ENCODE data around the gene TAS2R38. TPM values are rescaled to one million over a fixed set of nuclear protein-coding genes. Genes with fewer than 3 reads are reported as not detected.

Gene TAS2R38
- total RNA-seq, 1 experiment from 2014 or later: not detected

- no peak for DNase-seq
- POLR2A ChIA-PET: no interaction called here
- no peaks in the 10 kb centered on the region for H3K27me3 Mint-ChIP-seq (ENCODE audit: insufficient read depth, unreplicated experiment)
These were observed 39.4 kb upstream of the TAS2R38 start for GRCh38 chr7:142012825-142013511.

GRCh38 chr7:142010952-142011548 is 37.5 kb upstream of the TAS2R38 start:
- POLR2A ChIA-PET: no interaction called here
- H3K27me3 Mint-ChIP-seq (ENCODE audit: insufficient read depth, unreplicated experiment): no peaks in the 10 kb centered on the region
- intact Hi-C loops (cut with micrococcal nuclease; ENCODE audit: unreplicated experiment): no loop called here
- H3K4me3 Mint-ChIP-seq (ENCODE audit: unreplicated experiment): no peak overlapping the region
- H3K36me3 ChIP-seq (ENCODE audit: control insufficient read depth, insufficient read depth, low read length): no peaks in the 10 kb centered on the region
- H3K4me1 ChIP-seq: peaks cover 27% of the 10 kb centered on the region
- no peak overlapping the region for H3K27ac Mint-ChIP-seq (ENCODE audit: unreplicated experiment)
- no peaks in the 10 kb centered on the region for H3K9me3 Mint-ChIP-seq (ENCODE audit: unreplicated experiment)
- H3K4me3 ChIP-seq (ENCODE audit: low read depth, low read length): no peak overlapping the region
- no TSS peak for BruUV-seq (replicated peaks)
- no peak for DNase-seq
- H3K27me3 ChIP-seq (replicated peaks; ENCODE audit: control insufficient read depth, insufficient read depth, low read length): no peaks in the 10 kb centered on the region
- no peaks in the 10 kb centered on the region for H3K36me3 Mint-ChIP-seq (ENCODE audit: insufficient read depth, unreplicated experiment)
- peaks cover 24% of the 10 kb centered on the region for H3K4me1 Mint-ChIP-seq (ENCODE audit: low read depth, unreplicated experiment)
- no peaks in the 10 kb centered on the region for H3K9me3 ChIP-seq
- TF ChIP-seq CTCF (IDR thresholded peaks at IDR 0.05; ENCODE audit: insufficient read depth in 1 of 2, low read depth in 1 of 2, low read length in 1 of 2, severe bottlenecking in 1 of 2, unreplicated experiment in 1 of 2): no peak
- CTCF ChIA-PET: interaction anchor here (1.6 kb wide), 1 partner anchor 35 kb away, joined by 11 read pairs; no protein-coding TSS in a partner anchor

More at GRCh38 chr7:142012825-142013511, 39.4 kb upstream of the TAS2R38 start:
- Mint-ChIP-seq H3K9me3 (ENCODE audit: unreplicated experiment) (no peaks in the 10 kb centered on the region), H3K36me3 (ENCODE audit: insufficient read depth, unreplicated experiment) (no peaks in the 10 kb centered on the region), H3K4me3 (ENCODE audit: unreplicated experiment) (no peak overlapping the region), H3K27ac (ENCODE audit: unreplicated experiment) (no peak overlapping the region), H3K4me1 (ENCODE audit: low read depth, unreplicated experiment) (peaks cover 11% of the 10 kb centered on the region)
- no peaks in the 10 kb centered on the region for H3K36me3 ChIP-seq (ENCODE audit: control insufficient read depth, insufficient read depth, low read length)
- no peaks in the 10 kb centered on the region for H3K27me3 ChIP-seq (replicated peaks; ENCODE audit: control insufficient read depth, insufficient read depth, low read length)
- H3K9me3 ChIP-seq: no peaks in the 10 kb centered on the region
- BruUV-seq (replicated peaks): no TSS peak
- TF ChIP-seq CTCF (IDR thresholded peaks at IDR 0.05; ENCODE audit: insufficient read depth in 1 of 2, low read depth in 1 of 2, low read length in 1 of 2, severe bottlenecking in 1 of 2, unreplicated experiment in 1 of 2): no peak
- CTCF ChIA-PET: interaction anchor here (0.9 to 2.1 kb wide), 2 partner anchors 37 to 38 kb away, joined by 4 to 15 read pairs; no protein-coding TSS in a partner anchor
- intact Hi-C loops (cut with micrococcal nuclease; ENCODE audit: unreplicated experiment): no loop called here
- no peak overlapping the region for H3K4me3 ChIP-seq (ENCODE audit: low read depth, low read length)
- peaks cover 20% of the 10 kb centered on the region for H3K4me1 ChIP-seq

- CTCF ChIA-PET: no interaction called here
- Histone ChIP-seq H3K36me3 (ENCODE audit: control insufficient read depth, insufficient read depth, low read length) (no peaks in the 10 kb centered on the region), H3K9me3 (no peaks in the 10 kb centered on the region), H3K27me3 (replicated peaks; ENCODE audit: control insufficient read depth, insufficient read depth, low read length) (no peaks in the 10 kb centered on the region), H3K4me3 (ENCODE audit: low read depth, low read length) (no peak overlapping the region), H3K4me1 (peaks cover 27% of the 10 kb centered on the region)
- intact Hi-C loops (cut with micrococcal nuclease; ENCODE audit: unreplicated experiment): no loop called here
- H3K9me3 Mint-ChIP-seq (ENCODE audit: unreplicated experiment): no peaks in the 10 kb centered on the region
- no peak overlapping the region for H3K4me3 Mint-ChIP-seq (ENCODE audit: unreplicated experiment)
- H3K4me1 Mint-ChIP-seq (ENCODE audit: low read depth, unreplicated experiment): peaks cover 24% of the 10 kb centered on the region
- no peaks in the 10 kb centered on the region for H3K27me3 Mint-ChIP-seq (ENCODE audit: insufficient read depth, unreplicated experiment)
- H3K27ac Mint-ChIP-seq (ENCODE audit: unreplicated experiment): no peak overlapping the region
- no peaks in the 10 kb centered on the region for H3K36me3 Mint-ChIP-seq (ENCODE audit: insufficient read depth, unreplicated experiment)
- no TSS peak for BruUV-seq (replicated peaks)
- no peak for TF ChIP-seq CTCF (IDR thresholded peaks at IDR 0.05; ENCODE audit: insufficient read depth in 1 of 2, low read depth in 1 of 2, low read length in 1 of 2, severe bottlenecking in 1 of 2, unreplicated experiment in 1 of 2)
- POLR2A ChIA-PET: no interaction called here
- DNase-seq: no peak
These were observed 35.6 kb upstream of the TAS2R38 start for GRCh38 chr7:142009187-142009586.

Measured in Caco-2 (cell line).